ENCODE data around the gene FFAR2.
"Not testable (repeated sequence)": the region's sequence is repeated elsewhere in the genome, so short reads cannot be mapped to it uniquely, and the experiment has no call there.

FFAR2 gene

DNA sequence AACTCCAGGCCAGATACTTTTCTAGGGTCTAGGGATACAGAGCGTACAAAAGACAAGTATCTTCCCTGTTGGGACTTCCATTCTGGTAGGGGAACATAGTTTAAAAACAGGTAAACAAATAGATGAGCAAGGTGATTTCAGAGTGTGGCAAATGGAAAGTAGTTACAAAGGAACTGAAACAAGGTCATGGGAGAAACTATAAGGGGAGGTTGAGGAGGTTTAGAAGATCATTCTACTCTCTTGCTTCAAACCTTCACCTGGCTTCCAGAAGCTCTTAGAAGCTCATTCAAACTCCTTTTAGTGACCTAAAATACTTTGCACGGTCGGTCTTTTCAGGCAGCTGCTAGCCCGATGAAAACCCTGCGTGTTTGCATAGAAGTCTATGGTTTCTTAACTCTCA, 9.1 kb downstream of the FFAR2 start:
- DNase-seq (ENCODE audit: low spot score) = no peak

GRCh38 chr19:35458192-35458591, 10.1 kb downstream of the FFAR2 start:
- DNase-seq (ENCODE audit: low spot score) = no peak

- DNase-seq (ENCODE audit: low spot score) = no peak
Observed at GRCh38 chr19:35458731-35459391, 10.8 kb downstream of the FFAR2 start.

- DNase-seq (ENCODE audit: low spot score) = no peak
Observed at GRCh38 chr19:35459414-35460082, 11.5 kb downstream of the FFAR2 start.

GRCh38 chr19:35460608-35461007, 12.6 kb downstream of the FFAR2 start:
- DNase-seq (ENCODE audit: low spot score) = no peak

DNA sequence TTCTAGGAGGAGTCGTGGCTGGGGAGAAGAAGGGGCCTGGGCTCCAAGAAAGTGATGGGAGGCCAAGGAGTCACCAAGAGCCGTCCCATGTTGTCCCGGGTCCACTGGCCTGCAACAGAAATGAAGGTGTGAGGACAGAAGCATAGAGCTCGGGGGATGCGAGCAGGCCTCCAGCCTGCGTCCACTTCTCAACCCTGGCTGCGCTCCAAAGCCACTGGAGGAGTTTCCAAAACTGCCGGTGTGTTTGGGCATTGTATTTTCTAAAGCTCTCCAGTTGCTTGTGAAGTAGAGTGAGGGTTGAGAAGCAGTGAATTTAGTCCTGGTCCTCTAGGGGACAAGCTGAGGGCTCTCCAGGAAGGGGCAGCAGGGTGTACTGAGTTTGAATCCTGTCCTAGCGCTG, 13.0 kb downstream of the FFAR2 start:
- no peak for DNase-seq (ENCODE audit: low spot score)

GRCh38 chr19:35461788-35462187, 13.7 kb downstream of the FFAR2 start:
- DNase-seq (ENCODE audit: low spot score) = not testable (repeated sequence)

DNA sequence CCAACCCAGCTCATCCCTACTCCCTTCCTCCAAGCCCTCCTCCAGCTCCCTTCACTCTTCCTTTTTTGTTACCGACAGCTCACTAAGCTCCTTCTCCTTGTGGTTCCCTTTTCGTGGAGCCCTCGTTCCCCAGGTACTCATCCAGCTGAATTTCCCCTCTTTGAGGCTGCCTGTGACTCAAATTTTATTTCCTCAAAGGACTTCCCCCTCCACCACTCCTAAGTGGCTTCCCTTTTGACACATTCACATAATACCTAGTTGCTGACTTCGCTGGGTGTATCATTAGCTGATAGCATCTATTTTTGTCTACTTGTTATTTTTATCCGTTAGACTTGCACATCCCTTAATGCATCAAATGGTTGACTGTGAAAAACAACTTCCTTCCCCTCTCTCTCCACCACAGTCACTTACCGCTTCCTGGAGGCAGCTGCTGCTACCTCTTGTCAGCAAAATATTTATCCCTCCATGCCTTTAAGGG, 14.5 kb downstream of the FFAR2 start:
- DNase-seq (ENCODE audit: low spot score) = peak; percentile 75

DNA sequence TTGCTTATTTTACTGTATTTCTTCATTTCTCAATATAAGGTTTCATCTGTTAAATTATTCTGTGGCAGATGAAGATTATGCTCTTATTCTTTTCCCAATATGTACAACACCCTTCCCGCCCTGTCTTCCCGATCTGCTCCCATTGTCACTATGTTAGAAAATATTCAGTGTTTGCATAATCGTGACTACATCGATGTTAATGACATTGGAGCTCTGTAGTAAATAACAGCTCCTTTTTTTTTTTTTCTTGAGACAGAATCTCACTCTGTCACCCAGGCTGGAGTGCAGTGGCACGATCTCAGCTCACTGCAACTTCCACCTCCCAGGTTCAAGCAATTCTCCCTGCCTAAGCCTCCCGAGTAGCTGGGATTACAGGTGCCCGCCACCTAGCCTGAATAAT, 14.9 kb downstream of the FFAR2 start:
- not testable (repeated sequence) for DNase-seq (ENCODE audit: low spot score)

GRCh38 chr19:35466259-35466658, 18.2 kb downstream of the FFAR2 start:
- DNase-seq (ENCODE audit: low spot score) = no peak

- DNase-seq (ENCODE audit: low spot score) = peak; percentile 74
Observed at GRCh38 chr19:35468637-35469036, 20.6 kb downstream of the FFAR2 start.

- DNase-seq (ENCODE audit: low spot score) = no peak
Observed at GRCh38 chr19:35470128-35470527, 22.1 kb downstream of the FFAR2 start.

- not testable (repeated sequence) for DNase-seq (ENCODE audit: low spot score)
Observed at GRCh38 chr19:35471075-35471474, 23.0 kb downstream of the FFAR2 start.

DNA sequence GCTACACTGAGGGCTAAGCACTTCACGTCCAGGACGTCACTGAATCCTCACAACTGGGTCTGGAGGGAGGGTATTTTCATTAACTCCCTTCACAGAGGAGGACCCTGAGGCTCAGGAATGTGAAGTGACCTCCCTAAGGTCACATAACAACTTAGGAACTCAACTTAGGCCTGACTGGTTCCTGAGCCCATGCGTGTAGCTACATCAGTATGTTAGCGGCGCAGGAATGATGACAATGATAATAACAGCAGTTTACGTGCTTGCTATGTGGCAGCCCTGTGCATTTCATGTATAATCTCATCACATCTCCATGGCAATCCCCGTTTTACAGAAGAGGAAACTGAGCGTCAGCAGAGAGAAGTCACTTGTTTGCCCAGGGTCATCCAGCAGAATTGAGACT, 23.9 kb downstream of the FFAR2 start:
- no peak for DNase-seq (ENCODE audit: low spot score)

DNA sequence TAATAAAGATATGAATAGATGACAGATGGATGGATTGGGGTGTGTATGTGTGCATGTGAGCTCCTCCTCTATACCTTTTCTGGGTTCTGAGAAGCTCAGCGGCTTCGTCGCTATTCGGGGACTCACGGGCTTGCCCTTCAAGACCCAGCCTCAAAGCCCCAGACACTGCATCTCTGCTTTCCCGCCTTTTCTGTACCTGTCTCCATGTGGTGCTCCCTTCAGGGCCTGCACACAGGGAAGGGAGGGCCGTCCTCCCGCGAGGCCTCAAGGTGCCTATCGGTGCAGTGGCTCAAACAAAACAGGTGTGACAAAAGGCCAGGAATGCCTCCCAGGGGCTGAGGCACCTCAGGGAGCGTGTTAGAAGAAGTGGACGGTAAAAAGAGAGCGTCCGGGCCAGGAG, 26.0 kb downstream of the FFAR2 start:
- no peak for DNase-seq (ENCODE audit: low spot score)

- DNase-seq (ENCODE audit: low spot score) = not testable (repeated sequence)
Observed at GRCh38 chr19:35474594-35474993, 26.5 kb downstream of the FFAR2 start.

GRCh38 chr19:35476149-35476548, 28.1 kb downstream of the FFAR2 start:
- no peak for DNase-seq (ENCODE audit: low spot score)

- no peak for DNase-seq (ENCODE audit: low spot score)
Observed at GRCh38 chr19:35478794-35479677, 31.0 kb downstream of the FFAR2 start.

GRCh38 chr19:35483089-35483488, 35.0 kb downstream of the FFAR2 start:
- DNase-seq (ENCODE audit: low spot score) = no peak

DNA sequence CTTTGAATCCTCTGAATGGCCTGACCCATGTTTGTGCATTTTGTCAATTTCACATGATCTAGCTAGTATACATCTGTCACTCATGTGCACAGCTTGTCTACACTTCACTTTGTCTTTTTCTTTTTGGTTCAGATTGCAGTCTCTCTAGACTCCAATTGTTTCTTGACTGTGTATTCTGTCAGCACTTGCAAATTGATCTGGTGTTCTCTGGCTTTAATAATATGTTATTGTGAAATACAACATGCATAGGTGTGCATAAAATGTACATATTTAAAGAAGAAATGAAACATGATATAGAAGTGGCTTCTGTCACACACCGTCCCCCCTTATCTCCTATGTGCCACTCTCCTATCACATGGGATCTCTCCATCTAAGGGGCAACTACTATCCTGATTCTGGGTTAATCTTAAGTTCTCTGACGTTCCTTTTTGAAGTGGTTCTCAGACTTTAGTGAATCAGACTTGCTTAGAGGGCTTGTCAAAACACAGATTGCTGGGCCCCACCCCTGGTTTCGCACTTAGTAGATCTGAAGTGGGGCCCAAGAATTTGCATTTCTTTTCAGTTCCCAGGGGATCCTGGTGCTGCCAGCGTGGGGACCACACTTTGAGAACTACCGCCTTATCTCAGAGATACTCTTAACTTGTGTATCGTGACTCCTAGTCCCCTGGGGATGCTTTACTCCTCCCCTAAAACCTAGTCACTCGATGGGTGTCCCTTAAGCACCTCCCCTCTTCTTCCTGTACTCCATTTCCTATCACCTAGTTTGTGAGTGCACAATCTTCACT, 36.4 kb downstream of the FFAR2 start:
- DNase-seq (ENCODE audit: low spot score) = no peak

- DNase-seq (ENCODE audit: low spot score) = no peak
Observed at GRCh38 chr19:35486268-35486708, 38.2 kb downstream of the FFAR2 start.

DNA sequence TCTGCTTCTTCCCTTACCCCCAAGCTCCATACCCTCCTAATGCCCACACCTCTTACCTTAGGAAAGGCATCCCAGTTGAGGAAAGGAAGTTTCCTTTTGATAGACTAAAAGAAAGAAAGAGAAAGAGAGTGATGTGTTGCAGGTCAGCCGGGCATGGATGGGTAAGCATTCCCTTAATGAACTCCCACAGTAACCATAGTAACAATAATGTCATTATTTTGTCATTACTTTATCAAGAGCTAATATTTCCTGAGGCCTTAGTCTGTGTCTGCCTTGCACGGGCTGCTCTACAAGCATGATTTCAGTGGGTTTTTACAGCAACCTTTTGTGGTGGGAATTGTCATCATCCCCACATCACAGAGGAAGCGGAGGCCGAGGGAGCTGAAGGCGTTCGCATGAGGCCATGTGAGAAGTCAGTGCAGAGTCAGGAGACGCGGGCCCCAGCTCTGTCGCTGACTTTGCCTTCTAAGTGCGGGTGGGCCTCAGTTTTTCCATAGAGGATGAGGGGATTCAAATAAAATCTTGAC, 39.7 kb downstream of the FFAR2 start:
- no peak for DNase-seq (ENCODE audit: low spot score)
